GM12873 (cell line): ENCODE results near the gene HMCN1.

Experiments
- CTCF ChIP-seq: IDR thresholded peaks from 2 replicates; pipeline ENCODE4 v1.5.1; 2012; ENCODE audit warnings: low read depth, mild to moderate bottlenecking, moderate library complexity, low read length, control low read depth; ENCODE audit not compliant: insufficient read depth; ENCODE audit errors: missing control alignments

Gene HMCN1

DNA sequence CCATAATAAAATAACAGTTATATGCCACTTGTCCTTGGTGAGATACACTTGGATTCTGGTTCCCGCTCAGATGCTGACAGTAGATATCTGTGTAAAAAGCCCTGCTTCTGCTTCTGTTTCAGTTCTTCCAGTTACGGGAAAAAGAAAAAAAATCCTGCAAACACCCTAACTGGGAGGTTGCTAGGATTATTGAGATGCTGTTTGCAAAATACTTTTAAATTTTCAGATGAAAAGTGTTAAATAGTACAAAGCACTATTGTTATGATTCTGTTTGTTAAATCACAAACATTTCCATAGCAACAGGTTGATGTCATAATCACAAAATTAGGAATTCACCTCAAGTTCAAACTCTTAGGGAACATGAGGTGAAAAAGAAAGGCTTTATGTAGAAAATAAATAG, 232.3 kb downstream of the HMCN1 start:
- TF ChIP-seq CTCF, result no peak

DNA sequence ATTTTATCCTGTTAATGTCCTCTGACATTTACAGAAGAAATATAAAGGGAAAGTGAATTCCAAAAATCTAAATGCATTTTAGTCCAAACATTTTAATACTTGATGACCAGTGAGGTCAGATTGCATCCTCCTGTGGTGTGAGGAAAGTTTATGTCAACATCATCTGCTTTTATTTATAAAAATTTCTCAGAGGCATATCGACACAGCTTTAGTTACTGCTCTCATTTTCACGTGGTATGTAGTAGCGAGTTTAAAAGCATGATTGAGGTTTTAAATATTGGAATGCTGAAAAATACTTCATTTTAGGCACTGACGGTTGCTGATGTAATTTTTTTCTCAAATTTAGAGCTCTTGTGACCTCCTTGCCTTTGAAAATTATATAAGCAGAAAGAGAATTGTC, 234.8 kb downstream of the HMCN1 start:
- no peak for TF ChIP-seq CTCF

- no peak for TF ChIP-seq CTCF
Measured at GRCh38 chr1:185969524-185969991, 235.4 kb downstream of the HMCN1 start.

GRCh38 chr1:185971688-185972087, 237.5 kb downstream of the HMCN1 start:
- TF ChIP-seq CTCF, result no peak

DNA sequence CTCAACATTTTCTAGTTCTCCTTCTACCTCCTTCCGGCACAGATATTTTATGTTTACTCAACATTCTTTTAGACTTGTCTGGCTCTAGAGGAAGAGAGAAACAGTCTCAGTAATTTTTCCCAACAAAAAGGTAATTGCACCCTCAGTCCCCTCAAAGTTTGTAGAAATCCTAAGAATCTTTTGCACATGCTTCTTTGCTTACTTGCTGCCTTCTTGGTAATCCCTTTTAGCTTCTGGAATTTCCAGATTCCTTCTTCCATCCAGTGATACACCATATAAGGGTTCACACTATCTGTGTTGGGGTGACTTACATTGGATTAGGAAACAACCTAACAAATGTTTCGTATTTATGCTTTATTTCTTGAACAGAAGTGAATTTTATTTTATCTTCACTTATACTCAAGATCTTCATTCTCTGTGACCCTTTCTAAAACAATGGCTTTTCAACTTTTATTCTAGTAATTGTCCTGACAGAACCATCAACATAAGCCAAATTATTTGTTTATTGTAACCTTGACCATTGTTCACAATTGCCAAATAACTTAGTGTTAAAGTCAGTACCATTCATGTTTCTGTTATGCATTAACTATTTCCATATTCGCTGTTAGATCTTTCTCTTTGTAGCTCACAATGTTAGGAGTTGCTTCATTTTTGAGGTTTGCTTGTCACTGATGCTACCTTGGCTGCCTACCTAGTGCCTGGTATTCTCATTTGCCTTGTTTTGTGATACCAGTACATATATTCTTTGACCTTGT, 238.1 kb downstream of the HMCN1 start:
- no peak for TF ChIP-seq CTCF

GRCh38 chr1:185973645-185974044, 239.5 kb downstream of the HMCN1 start:
- TF ChIP-seq CTCF, result no peak

DNA sequence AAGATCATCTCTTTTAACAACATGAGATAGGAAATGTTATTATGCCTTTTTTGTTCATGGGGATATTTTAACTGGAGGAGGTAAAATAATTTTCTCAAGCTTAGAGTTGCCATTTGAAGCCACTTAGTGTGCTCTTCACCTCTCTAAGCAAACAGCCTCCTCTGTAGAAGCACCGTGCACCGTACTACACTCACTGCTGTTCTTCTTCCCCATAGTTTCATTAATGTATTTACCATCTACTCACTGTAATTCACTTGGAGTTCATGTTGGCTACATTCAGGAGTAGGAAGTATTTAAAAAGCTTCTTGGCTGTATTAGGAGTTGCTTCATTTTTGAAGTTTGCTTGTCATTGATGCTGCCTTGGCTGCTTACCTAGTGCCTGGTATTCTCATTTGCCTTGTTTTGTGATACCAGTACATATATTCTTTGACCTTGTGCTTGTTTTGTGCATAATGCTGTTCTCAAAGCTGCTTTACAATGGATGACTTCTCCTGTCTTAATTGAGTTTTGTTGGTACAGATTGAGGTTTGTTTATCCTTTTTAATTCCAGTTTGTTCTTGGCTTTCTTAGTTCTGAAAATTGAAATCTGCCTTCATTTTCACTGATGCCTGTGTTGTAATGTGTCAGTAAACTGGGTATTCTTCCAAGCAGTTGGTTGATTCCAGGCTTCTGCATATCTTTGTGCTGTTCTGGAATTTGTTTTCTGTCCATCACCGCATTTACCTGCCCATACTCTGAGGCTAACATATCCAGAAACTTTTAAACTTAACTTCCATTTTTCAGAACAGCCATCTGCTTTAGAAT, 240.4 kb downstream of the HMCN1 start:
- no peak for TF ChIP-seq CTCF
